Stimulated activated CD4-positive, alpha-beta T cell treated with anti-CD3 and anti-CD28 coated beads, Interleukin-4, amount 100 ng/mL, for 4 hours (primary cell): ENCODE data around the gene OR5L2.
"Not testable (repeated sequence)": the region's sequence is repeated elsewhere in the genome, so short reads cannot be mapped to it uniquely, and the experiment has no call there.

ENCODE experiments used
- DNase-seq, 2 experiments: peaks; one replicate each; pipeline ENCODE4 v3.0.0-alpha.2; 2020

The OR5L2 gene

DNA sequence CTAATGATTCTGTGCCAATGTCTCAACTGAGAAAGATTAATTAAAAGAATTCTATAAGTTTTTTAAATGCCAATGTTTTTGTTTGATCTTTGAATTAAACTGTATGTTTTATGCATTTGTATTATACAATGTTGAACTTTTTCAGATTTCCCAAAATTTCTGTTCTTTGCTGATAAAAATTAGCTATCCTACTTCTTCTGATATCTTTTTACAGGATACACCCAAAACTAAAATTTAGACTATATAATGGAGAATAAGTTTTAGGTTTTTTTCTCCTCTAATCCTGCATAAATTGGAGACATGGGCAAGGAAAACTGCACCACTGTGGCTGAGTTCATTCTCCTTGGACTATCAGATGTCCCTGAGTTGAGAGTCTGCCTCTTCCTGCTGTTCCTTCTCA lies at the start of gene OR5L2:
Gene OR5L2, plus strand, starts transcription at position 301 of the 400 bp plus-strand sequence. Its CDS starts 0 bp downstream, at position 301.
- DNase-seq, result no peak

DNA sequence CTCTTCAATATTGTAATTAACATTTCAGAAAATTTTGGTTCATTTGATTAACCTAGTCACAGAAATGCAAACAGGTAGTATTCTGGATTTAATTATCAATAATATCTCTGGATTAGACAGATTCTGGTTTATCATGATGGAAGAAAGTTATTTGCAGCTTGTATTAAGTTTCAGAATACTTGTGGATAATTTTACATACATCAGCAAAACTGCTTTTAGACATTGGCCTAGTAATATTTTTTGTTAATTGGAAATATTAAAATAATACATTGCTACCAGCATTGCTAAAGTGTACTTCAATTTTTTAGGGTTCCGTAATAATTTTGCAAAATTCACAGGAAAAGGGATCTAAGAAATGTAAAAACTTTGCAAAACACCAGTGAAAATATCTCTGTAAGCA lies 35.4 kb upstream of the OR5L2 start:
- DNase-seq, result no peak

DNA sequence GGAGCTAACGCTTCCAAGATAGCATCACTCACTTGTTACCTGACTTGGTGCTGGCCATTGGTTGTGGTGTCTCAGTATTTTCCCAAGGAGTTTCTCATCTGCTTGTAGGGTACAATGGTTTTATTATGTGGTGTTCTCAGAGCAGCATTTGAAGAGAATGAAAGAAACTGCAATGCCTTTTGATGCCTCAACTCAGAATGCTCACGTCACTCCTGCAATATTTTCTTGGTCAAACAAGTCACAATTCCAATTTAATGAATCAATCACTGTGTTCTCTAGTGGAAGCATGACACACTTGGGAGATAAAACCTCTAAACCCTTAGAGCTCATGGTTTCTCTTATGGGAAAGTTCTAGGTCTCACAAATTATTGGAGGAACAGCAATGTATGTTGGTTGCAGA lies 33.7 kb upstream of the OR5L2 start:
- no peak for DNase-seq

DNA sequence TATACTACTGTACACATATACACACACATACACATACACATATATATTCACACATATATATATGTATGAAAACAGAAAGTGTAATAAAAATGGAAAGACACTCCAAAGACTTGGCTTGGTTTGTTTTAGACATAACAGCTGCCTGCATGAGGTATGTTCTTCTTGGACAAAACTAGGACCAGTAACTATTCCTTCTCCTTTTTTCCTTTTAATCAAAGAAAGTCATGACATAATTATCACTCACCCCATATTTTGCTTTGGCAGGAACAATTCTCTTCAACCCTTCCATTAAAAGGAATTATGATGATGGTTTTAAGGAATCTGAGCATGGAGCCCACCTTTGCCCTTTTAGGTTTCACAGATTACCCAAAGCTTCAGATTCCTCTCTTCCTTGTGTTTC lies 31.8 kb upstream of the OR5L2 start, which contains the start of gene OR5D14:
Gene OR5D14, plus strand, starts transcription at position 301 of the 400 bp plus-strand sequence. Its CDS starts 0 bp downstream, at position 301.
- no peak for DNase-seq

DNA sequence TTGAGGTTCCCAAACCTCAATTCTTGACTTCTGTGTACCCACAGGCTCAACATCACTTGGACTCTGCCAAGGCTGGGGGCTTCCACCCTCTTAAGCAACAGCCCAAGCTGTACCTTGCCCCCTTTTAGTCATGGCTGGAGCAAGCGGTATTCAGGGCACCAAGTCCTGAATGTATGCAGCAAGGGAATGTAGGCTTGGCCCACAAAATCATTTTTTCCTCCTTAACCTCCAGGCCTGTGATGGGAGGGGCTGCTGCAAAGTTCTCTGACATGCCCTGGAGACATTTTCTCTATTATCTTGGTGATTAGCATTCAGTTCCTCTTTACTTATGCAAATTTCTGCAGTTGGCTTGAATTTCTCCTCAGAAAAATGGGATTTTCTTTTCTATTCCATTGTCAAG lies 20.8 kb upstream of the OR5L2 start:
- no peak for DNase-seq

DNA sequence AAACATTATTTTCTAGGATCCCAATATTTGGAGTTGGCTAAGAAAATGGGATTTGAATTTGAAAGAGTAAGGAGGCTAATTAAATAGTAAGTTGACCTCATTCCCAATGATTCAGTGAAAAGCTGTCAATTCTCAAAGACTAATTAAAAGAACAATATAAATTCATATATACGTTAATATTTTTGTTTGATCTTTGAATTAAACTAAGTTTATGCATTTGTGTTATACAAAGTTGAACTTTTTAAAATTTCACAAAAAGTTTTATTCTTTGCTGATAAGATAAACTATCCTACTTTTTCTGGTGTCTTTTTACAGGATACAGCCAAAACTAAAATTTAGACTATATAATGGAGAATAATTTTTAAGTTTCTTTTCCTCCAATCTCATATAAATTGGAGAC lies 16.0 kb upstream of the OR5L2 start, which contains the start of gene OR5L1:
Gene OR5L1, plus strand, starts transcription at position 301 of the 400 bp plus-strand sequence. CDS start 100 bp downstream, outside the sequence.
- no peak for DNase-seq

DNA sequence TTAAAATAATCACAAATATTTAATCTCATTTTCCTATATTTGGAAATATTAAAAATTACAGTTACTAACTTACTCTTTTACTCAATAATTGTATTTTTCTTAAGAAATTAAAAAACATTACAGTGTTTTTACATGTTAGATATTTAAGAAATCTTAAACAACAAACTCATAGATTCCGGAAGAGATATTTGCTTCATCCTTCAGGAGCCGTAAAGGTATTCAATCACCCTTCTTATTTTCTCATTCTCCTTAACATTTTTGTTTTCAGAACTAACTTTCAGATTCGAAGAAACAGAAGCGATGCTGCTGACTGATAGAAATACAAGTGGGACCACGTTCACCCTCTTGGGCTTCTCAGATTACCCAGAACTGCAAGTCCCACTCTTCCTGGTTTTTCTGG lies 7.7 kb upstream of the OR5L2 start, which contains the start of gene OR5D18:
Gene OR5D18, plus strand, starts transcription at position 301 of the 400 bp plus-strand sequence. Its CDS starts 0 bp downstream, at position 301.
- DNase-seq, result no peak

DNA sequence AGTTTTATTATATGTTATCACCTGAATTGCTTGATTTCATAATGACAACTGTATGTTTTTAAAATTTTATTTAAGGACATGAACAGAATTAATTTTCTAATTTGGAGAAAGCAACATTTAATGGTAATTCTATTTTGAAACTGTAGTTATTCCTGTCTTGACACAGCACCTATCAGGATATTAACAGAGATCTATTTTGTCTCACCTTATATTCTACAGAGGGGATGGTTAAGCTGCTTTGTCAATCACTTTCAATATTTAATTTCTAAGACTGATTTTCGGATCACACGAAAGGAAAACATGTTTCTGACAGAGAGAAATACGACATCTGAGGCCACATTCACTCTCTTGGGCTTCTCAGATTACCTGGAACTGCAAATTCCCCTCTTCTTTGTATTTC lies 11.4 kb downstream of the OR5L2 start, which contains the start of gene OR5D16:
Gene OR5D16, plus strand, starts transcription at position 301 of the 400 bp plus-strand sequence. Its CDS starts 0 bp downstream, at position 301.
- no peak for DNase-seq

DNA sequence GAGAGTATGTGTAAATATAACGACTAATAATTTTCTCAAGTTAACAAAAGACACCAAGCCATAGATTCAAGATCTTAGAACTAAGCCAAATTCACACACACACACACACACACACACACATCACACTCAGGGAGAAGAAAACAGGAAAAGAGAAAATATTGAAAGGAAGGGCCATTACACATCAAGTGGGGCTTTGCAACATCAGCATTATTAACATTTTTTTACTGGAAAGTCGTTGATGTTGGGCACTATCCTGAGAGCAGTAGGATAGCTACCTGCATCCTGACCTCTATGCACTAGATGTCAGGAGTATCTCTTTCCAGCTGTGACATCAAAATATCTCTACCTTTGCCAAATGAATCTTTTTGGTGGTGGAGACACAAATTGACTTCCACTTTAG lies 20.4 kb downstream of the OR5L2 start:
- DNase-seq, result no peak

DNA sequence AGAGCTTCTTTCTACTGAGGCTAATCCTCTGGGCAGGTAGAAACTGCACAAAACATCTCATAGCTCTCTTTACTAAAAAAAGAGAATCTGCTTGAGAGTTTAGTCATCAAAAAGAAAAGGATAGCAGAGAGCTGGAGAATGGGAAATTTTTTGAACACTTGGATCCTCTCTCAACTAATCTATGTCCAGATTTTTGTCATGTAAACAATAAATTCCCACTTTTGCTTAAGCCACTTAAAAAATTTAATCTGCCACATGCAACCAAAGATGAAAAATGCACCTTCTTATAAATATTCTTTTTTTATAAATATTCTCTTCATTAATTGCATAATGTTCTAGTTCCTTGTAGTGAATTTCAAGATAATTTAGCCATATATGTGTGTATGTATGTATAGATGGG lies 22.0 kb downstream of the OR5L2 start:
- DNase-seq, result no peak

DNA sequence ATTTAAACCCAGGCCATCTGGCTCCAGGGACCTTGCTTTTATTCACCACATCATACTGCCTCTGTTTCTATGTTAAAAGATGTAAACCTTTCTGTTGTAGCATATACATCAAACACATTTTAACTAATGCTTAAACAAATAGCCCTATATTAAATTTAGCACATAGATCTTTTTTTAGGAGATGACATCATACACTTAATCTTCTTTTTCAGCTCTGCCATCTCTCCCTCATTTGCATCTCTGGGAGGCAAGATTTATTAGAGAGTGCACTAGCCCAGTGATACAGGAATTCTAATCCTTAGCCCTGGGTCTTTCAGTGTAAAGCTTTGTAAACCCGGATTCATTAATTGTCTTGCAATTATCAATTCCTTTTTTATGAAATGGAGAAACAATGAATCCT lies 25.1 kb downstream of the OR5L2 start:
- no peak for DNase-seq

DNA sequence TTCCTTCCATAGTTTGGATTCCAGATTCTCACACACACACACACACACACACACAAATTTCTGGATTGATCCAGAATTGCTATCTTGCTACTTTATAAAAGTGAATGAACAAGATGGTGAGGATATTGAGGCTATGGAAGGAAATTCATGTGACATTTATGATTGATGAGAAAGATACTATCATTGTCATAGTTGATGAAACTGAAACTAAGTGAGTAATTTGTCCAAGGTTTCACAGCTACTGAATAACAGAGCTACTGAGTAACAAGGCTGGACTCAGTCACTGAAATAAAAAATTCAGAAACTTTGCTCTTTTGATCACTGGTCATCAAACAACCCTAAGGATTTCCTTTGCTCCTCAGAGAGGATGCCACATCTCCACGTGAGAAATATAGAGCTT lies 27.7 kb downstream of the OR5L2 start:
- DNase-seq, result no peak

DNA sequence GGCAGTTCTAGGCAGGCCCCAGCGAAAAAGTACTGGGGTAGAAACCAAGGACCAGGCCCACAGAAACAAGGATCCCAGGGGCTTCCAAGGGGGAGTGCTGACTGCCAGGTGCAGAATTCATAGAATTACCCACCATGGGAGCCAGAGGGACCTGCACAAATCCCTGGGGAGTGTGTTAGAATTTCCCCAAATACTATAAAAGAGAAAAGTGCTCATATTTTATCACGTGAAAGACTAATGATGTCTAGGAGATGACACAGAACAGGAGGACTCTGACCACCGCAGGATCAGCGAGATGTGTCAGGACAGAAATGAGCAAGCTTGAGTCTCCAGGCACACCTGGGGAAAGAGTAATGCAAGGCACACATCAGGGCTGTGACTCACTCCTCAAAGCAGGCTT lies 40.3 kb downstream of the OR5L2 start:
- DNase-seq, result not testable (repeated sequence)

DNA sequence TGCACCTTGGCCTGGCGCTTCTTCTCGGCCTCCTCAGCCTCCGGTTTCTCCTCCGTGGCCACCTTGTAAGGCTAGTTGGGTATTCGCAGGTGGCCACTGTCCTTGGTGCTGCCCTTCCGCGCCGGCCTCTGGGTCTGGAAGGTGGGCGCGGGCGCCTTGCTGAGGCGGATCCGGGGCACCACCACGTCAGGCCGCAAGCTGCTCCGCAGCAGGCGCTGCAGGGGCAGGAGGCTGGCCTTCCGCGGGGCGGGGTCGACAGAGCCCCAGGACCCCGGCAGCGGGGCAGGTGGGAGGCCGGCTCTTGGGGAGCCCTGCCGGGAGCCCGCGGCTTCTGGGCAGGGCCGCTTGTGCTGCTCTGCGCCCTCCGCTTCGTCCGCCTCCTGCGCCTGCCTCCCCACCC lies 45.7 kb downstream of the OR5L2 start:
- not testable (repeated sequence) for DNase-seq

DNA sequence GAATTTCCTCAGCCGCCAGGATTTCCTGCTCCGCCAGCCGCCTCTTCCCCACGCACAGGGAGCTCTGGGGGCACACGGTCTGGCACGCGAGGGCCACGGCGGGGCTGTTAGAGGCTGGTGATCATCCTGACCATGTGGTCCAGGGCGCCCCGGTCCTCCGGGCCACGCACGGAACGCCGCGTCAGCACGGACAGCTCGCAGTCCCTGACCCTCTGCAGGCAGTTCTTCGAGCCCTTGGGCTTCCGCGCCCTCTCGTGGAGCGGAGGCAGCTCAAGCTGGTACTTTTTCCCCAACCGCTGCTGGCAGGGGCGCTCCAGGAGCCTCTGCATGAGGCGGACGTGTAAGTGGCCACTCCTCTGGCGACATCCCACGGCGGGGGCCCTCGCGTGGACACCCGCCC lies 46.1 kb downstream of the OR5L2 start:
- DNase-seq, result not testable (repeated sequence)
